GM15510 (cell line): Measurements from ENCODE around the gene CTXN1.
A peak's percentile ranks its signal among the peaks of the same experiment; 100 is the strongest.

Source experiments
- POLR2A ChIP-seq: IDR thresholded peaks from 3 replicates; pipeline ENCODE4 v1.6.1; 2011; ENCODE audit warnings: borderline replicate concordance; ENCODE audit not compliant: insufficient read length; ENCODE audit errors: extremely low read depth

CTXN1 gene

GRCh38 chr19:7961920-7962626 is 36.1 kb upstream of the CTXN1 start:
- no peak for TF ChIP-seq POLR2A

- no peak for TF ChIP-seq POLR2A
These were observed 33.3 kb upstream of the CTXN1 start for GRCh38 chr19:7959211-7959610.

GRCh38 chr19:7955696-7956095 is 29.8 kb upstream of the CTXN1 start:
- no peak for TF ChIP-seq POLR2A

DNA sequence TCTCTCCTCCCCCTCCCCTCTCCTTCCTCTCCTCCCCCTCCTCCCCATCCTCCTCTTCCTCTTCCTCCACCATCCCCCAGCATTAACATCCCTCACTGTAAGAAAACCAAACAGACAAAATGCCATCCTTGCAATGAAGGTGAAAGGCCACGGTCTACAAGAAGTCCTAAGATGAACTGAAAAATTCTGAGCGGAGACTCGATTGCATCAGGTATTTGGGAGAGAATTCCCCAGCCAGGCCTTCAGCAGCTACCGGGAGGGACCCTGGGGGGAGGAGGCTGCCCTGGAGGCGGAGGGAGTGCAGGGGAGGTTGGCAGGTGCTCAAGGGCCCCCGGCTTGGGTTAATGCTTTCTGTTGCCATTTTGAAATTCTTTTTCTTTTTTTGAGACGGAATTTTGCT is 27.6 kb upstream of the CTXN1 start:
- TF ChIP-seq POLR2A: no peak

DNA sequence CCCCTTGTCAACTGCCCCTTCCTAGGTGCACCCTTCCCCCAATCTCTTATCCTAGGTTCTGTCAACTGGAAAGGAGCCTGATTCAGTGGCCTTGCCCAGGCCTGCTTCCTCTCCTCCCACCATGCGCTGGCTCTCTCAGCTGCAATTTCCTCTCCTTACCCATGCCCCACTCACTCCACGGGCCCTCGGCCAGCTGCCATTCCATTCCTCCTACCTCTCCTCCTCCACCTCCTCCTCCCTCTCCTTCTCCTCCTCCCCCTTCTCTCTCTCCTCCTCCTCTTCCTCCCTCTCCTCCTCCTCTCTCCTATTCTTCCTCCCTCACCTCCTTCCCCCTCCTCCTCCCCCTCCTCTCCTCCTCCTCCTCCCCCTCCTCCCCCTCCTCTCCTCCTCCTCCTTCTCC is 27.1 kb upstream of the CTXN1 start:
- TF ChIP-seq POLR2A: no peak

DNA sequence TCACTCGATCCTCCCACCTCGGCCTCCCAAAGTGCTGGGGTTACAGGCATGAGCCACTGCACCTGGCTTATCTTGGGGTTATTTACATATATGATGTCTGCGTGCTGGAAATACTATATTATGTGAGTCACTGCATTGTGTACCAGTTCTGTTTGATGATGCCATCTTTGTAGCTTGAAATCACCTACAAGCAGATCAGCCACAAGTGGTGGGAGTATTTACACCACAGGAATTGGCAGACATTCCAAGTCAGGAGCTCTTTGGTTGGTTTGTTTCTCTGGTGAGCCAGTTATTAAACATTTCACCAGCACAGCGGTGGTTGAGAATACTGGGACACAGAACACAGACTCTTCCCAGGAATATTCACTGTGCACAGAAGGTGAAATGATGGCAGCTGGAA is 22.0 kb upstream of the CTXN1 start:
- TF ChIP-seq POLR2A: no peak

DNA sequence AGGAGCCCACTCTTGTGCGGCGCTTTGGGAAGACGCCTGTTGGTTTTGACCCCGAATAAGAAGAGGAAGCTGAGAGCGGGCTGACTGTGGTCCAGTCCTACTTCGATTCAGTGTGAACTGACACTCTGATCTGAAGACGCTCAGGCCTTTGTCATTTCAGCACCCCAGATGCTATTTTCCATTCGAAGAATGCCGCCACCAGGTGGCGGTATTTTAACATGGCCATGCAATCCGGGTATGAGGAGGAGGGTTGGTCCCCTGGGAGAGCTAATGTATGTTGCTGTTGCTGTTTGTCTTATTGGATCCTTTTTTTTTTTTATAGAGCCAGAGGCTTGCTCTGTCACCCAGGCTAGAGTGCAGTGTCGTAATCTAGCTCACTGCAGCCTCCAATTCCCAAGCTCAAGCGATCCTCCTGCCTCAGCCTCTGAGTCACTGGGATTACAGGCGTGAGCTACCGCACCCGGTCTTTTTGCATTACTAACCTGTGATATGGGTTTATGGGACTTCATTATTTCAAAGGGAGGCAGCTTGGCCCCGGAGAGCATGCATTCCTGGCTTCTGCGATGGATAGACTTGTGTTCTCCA is 18.3 kb upstream of the CTXN1 start:
- TF ChIP-seq POLR2A: no peak

GRCh38 chr19:7943444-7944176 is 17.7 kb upstream of the CTXN1 start, which contains the start of gene TIMM44:
Gene TIMM44, minus strand, starts transcription at chr19:7943666. Its CDS starts 15 bp downstream, at chr19:7943651.
- peak; percentile 90 for TF ChIP-seq POLR2A

GRCh38 chr19:7942981-7943443 is 17.1 kb upstream of the CTXN1 start:
- no peak for TF ChIP-seq POLR2A

GRCh38 chr19:7941895-7942596 is 16.1 kb upstream of the CTXN1 start:
- TF ChIP-seq POLR2A: no peak

- no peak for TF ChIP-seq POLR2A
These were observed 14.9 kb upstream of the CTXN1 start for GRCh38 chr19:7940841-7941240.

GRCh38 chr19:7934766-7935165 is 8.8 kb upstream of the CTXN1 start:
- TF ChIP-seq POLR2A: no peak

DNA sequence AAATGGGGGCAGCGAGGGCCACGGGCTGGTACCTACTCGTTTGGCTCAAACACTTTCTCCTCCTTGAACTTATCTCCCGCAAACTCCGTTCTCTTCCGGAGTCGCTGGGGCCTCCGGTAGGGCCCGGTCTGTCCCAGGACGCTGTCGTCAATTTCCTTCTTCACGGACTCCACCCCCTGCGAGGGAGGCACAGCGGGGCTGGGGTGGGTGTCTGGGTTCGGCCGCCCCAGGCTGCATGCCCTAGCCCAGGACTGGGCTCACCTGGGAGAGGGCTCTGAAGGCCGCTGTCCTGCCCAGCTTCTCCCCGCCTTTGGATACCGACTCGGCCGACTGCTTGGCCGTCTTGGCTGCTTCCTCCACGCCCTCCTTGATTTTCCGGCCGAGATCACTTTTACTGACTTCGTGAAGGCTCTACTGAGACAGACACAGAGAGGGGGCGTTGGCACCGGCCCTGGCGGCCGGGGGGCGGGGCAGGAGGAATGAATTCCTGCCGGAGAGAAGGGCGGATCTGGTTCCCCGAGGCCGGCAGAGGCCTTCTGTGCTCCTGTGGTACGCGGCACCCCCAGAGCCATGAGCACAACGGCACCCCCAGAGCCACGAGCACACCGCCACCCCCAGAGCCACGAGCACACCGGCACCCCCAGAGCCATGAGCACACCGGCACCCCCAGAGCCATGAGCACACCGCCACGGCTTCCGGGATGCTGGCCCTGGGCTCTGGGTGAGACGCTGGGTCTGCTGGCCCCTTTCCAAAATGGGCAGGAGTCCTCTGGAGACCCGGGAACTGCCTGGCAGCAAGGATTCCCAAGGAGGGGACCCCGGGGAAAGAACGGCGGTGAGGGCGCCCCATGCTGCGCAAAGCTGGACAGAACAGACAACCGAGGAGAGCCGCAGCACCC is 8.1 kb upstream of the CTXN1 start:
- no peak for TF ChIP-seq POLR2A

DNA sequence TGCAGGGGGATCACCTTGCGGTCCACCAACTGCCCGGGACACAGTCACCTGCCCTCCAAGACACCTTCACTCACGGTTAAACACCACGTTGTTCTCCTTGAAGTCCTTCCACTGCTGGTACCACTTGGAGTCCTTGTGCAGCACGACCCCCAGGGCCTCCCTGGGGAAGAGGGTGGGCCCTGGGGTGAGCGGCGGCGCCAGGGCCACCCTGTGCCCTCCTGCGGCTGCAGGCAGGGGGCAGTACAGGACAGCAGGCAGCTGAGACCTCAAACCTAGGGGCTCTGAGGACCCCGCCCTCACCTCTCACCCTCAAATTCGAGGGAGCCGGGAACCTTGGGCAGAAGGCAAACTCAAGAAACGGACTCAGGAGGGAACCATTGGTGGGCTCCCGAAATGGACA is 7.5 kb upstream of the CTXN1 start:
- no peak for TF ChIP-seq POLR2A

DNA sequence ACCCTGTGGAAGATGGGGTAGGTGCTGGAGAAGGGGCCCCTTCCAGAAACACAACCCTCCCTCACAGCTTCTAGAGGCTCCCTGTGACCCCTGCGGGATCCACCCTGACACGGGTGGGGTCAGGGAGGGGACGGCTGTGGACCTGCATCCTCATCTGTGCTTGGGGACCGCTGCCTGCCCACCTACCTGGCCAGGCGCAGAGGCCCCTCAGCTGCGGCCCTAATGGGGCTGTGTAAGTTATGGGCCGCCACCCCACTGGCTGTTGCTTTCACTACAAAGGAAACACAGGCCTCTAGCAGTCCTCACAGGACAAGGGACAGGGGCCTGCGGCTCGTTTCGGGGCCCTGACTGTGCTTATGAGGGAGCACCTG is 7.0 kb upstream of the CTXN1 start:
- TF ChIP-seq POLR2A: no peak

DNA sequence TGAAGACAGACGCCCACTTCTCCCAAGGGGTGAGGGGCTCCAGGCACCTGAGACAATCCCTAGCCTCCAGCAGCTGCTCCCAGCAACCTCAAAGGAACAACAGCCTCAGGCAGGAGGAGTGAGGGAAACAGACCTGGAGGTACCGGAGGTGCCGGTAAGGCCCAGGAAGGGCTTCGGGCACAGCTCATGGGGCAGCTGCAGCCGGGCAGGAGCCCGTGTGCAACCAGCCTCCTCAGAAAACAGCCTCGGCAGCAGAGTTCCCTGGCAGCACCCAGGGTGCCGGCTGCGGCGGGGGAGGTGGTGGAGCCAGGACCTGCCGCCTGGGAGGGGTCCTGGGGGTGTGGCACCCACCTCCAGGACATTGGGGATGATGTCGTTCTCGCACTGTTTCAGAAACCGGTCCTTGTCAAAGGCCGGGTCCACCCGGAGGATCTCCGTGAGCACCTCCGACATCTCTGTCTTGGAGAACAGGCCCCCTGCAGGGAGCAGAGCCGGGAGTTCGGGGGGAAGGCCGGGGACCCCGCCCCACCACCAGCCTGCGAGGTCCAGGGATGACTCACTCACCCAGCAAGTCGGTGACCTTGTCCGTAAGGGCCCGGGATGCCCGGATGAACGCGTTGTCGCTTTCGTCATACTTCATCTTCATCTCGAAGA is 6.5 kb upstream of the CTXN1 start:
- no peak for TF ChIP-seq POLR2A
